GM21786 (cell line): ENCODE results near the gene TRAF3IP1.
A peak's percentile ranks its signal among the peaks of the same experiment; 100 is the strongest.
"Not testable (repeated sequence)": the region's sequence is repeated elsewhere in the genome, so short reads cannot be mapped to it uniquely, and the experiment has no call there.

Source experiments
- ATAC-seq: cut with Tn5 transposase; IDR thresholded peaks from one replicate; pipeline ENCODE4 v1.9.1; 2021; ENCODE audit not compliant: unreplicated experiment

TRAF3IP1 gene

DNA sequence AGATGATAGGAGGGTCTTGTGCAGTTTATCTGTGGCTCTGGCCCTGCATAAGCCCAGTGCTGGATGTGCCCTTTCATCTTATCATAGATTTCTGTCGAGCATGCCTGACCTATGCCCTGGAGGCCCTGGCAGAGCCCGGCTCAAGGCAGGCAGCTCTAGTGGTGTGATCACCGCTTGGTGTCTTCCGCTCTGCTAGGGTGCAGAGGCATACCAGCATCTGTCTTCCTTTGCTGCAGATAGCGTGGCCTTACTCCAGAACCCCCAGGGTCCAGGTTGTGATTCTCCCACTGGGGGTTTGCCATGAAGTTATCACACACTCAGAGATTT lies 13.7 kb upstream of the TRAF3IP1 start:
- ATAC-seq = no peak

DNA sequence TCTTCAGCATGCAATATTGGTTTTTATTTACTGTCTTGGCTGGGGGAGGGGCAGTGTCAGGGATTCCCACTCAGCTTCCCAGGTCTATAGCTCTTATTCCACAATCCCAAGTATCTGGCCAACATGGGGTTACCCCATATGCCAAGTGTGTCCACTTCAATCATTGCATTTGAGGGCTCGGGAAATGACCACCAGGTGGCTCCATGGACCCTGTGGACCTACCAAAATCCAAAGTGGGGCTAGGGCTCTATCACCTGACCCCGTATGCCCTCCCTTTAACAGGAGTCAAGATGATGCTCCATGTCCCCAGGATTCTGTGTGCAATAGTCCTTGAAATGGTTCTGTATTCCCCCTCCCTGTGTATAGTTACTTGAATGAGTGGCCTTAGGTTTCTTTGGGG lies 12.1 kb upstream of the TRAF3IP1 start:
- no peak for ATAC-seq

GRCh38 chr2:238310721-238311120 lies 9.6 kb upstream of the TRAF3IP1 start:
- ATAC-seq = not testable (repeated sequence)

GRCh38 chr2:238313289-238313990 lies 6.9 kb upstream of the TRAF3IP1 start:
- ATAC-seq = no peak

GRCh38 chr2:238313991-238314350 lies 6.3 kb upstream of the TRAF3IP1 start:
- ATAC-seq = no peak

GRCh38 chr2:238314576-238314975 lies 5.7 kb upstream of the TRAF3IP1 start:
- ATAC-seq = no peak

GRCh38 chr2:238315031-238315595 lies 5.2 kb upstream of the TRAF3IP1 start:
- no peak for ATAC-seq

DNA sequence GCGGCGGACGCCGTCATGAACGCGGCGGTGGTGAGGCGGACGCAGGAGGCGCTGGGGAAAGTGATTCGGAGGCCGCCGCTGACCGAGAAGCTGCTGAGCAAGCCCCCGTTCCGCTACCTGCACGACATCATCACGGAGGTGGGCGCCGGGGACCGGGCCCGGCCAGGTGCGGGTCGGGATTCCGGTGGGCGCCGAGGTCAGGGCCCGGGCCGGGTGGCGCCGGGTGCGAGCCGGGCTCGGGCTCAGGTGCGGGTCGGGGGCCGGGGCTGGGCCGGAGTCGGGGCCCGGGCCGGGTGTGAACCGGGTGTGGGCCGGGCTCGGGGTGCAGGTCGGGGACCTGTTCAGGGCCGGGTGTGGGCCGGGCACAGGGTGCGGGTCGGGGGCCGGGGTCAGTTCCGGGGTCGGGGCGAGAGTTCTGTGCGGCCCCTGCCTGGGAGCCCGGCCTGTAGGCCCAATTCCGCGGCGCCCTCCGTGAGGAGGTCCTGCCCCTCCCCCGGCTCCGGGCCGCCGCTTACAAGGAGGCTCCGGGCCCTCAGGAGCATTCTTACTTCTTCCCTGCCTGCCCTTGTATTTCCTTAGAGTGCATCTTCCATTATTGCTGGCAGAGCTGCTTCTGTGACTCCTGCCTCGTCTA lies 447 bp downstream of the TRAF3IP1 start:
- ATAC-seq = peak; percentile 22

GRCh38 chr2:238321467-238321866 lies 1.1 kb downstream of the TRAF3IP1 start:
- no peak for ATAC-seq

DNA sequence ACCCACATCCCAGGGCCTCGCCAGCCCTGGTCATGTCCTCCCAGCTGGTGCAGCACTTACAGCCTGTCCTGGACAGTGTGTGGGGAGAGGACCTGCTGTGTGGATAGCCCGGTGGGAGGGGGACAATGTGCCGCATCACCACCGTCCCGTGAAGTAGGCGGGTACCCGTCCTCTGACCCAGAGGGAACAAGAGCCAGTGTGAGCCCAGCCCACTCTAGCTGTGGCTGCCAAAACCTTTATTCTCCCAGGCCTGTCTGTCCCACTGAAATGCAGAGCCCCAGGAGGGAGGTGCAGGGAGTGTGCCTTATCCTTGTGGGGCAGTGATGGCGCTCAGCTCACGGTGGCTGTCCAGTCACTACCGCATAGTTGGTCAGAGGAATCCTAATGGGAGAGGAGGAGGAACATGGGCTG lies 1.7 kb downstream of the TRAF3IP1 start:
- ATAC-seq = no peak

DNA sequence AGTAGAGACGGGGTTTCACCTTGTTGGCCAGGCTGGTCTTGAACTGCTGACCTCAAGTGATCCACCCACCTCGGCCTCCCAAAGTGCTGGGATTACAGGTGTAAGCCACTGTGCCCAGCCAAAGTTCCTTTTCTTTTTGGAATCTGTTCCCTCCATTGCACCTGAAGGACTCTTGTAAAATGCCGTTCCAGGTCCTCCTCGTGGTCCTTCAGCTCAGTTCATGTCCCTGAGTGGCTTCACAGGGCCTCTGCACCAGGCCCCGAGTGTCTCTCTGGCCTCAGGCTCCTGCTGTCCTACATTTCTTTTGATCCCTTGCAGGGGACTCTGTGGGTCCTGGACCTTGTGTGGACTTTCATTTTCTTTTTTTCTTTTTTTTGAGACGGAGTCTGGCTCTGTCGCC lies 3.9 kb downstream of the TRAF3IP1 start:
- not testable (repeated sequence) for ATAC-seq

- no peak for ATAC-seq
Measured at GRCh38 chr2:238325694-238326093, 5.4 kb downstream of the TRAF3IP1 start.

DNA sequence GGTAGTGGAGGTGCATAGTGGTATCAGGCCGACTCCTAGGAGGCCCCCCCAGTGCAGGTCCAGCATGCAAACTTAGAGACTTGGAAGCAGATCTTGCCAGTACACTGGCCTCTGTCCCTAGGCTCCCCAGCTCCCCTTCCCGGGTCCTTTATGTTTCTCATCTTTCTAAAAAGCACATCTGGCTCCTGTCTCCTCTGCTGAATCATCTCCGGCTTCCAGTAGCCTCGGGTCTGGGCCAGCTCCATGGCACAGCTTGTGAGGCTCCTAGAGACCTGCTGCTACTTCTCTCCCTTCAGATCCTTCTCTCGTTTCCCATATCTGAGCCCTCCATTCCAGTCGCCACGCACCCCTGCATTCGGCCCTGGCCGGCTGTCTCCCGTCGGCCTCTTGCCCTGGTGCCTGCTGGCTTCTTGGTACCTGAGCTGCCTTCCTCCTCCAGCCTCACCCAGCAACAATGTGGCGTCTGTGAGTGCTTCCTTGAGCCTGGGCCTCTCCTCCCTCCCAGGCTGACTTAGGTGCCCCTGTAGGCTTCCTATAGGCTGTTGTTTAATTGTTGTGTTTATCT lies 6.6 kb downstream of the TRAF3IP1 start:
- no peak for ATAC-seq

- ATAC-seq = no peak
Measured at GRCh38 chr2:238327751-238328150, 7.4 kb downstream of the TRAF3IP1 start.

DNA sequence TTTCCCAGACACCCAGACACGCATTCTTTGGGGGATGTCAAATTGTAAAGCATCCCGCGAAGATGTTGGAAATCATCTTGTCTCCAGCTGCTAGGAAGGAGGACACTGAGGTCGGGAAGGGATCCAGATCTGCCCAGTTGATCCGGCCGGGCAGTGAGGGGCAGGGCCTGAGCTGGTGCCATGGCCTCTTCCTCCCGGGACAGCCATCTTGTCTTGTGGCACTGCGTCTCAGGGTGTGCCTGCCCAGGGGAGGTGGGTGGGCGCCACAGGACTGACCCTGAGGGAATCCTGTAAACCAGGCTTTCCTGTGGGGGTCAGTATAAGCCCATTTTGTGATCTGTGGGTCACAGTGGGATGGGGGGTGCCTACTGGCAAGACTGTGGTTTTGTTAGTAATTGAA lies 10.1 kb downstream of the TRAF3IP1 start:
- ATAC-seq = no peak

DNA sequence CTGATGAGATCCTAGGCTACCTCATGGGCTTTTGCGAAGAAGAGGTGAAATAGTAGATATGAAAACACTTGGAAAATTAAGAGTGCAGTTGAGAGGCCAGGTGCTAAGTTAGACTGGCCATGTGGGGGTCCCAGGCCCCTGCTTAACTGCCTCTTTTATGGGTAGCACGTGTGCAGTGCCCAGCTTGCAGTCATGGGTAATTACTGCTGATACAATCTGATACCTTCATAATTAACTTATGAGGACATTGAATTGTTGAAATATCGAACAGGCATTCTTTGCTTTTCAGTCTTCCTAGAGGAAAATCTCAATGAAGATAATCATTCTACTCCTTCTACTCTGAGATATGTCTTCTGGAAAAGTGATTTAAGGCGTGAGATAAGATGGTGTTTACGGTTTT lies 11.6 kb downstream of the TRAF3IP1 start:
- ATAC-seq = no peak

GRCh38 chr2:238334885-238335284 lies 14.6 kb downstream of the TRAF3IP1 start:
- ATAC-seq = no peak

GRCh38 chr2:238335591-238335990 lies 15.3 kb downstream of the TRAF3IP1 start:
- not testable (repeated sequence) for ATAC-seq

GRCh38 chr2:238336151-238336550 lies 15.8 kb downstream of the TRAF3IP1 start:
- ATAC-seq = no peak

GRCh38 chr2:238336793-238337444 lies 16.6 kb downstream of the TRAF3IP1 start:
- ATAC-seq = no peak

- no peak for ATAC-seq
Measured at GRCh38 chr2:238337846-238338245, 17.5 kb downstream of the TRAF3IP1 start.
